CD4-positive, CD25-positive, alpha-beta regulatory T cell (primary cell): ENCODE results near the gene PPP2R1A. TPM values are rescaled to one million over a fixed set of nuclear protein-coding genes. Genes with fewer than 3 reads are reported as not detected.
A peak's percentile ranks its signal among the peaks of the same experiment; 100 is the strongest.

ENCODE experiments used
- ATAC-seq, 2 donors: fragments of 150-1000 bp; cut with Tn5 transposase; one replicate each; pipeline ENCODE4 v1.10.0; 2021; ENCODE audit warnings: low read depth in 2 of 2, moderate number of reproducible peaks in 2 of 2, moderate library complexity in 1 of 2
- DNase-seq, 3 donors: peaks; one replicate each; pipeline versions ENCODE4 v3.0.0 to v3.0.0-alpha.2; 2012 to 2022; ENCODE audit warnings: mixed read lengths in 1 of 3
- H3K27ac ChIP-seq: one replicate; pipeline ENCODE4 v1.7.0; 2013; ENCODE audit warnings: mild to moderate bottlenecking, low read length; ENCODE audit not compliant: insufficient read depth, poor library complexity, severe bottlenecking
- H3K27me3 ChIP-seq: one replicate; pipeline ENCODE4 v1.7.0; 2013; ENCODE audit warnings: low read length; ENCODE audit not compliant: control insufficient read depth, insufficient read depth
- H3K36me3 ChIP-seq: one replicate; pipeline ENCODE4 v1.7.0; 2013; ENCODE audit warnings: mild to moderate bottlenecking, low read length, moderate library complexity; ENCODE audit not compliant: control insufficient read depth, insufficient read depth
- H3K4me1 ChIP-seq: 2 replicates; pipeline ENCODE4 v1.7.0; 2013; ENCODE audit warnings: mild to moderate bottlenecking, low read length; ENCODE audit not compliant: insufficient read depth, control insufficient read depth, poor library complexity, severe bottlenecking
- H3K4me3 ChIP-seq: one replicate; pipeline ENCODE4 v1.7.0; 2013; ENCODE audit warnings: low read depth, mild to moderate bottlenecking, low read length, moderate library complexity
- H3K9me3 ChIP-seq, 2 experiments: 1 replicate in 1 of 2; 2 replicates in 1 of 2; pipeline ENCODE4 v1.7.0; 2013; ENCODE audit warnings: low read length in 2 of 2, mild to moderate bottlenecking in 1 of 2, moderate library complexity in 1 of 2; ENCODE audit not compliant: control insufficient read depth in 2 of 2
- H3K27ac Mint-ChIP-seq, 3 donors: one replicate each; pipeline ENCODE4 v1.8.0; 2020 to 2022; ENCODE audit warnings: mild to moderate bottlenecking in 3 of 3, mixed read lengths in 3 of 3, moderate library complexity in 2 of 3
- H3K27me3 Mint-ChIP-seq: one replicate; pipeline ENCODE4 v1.8.0; 2022; ENCODE audit warnings: mild to moderate bottlenecking, mixed read lengths
- H3K36me3 Mint-ChIP-seq: one replicate; pipeline ENCODE4 v1.8.0; 2020; ENCODE audit warnings: mixed read lengths
- H3K4me1 Mint-ChIP-seq, 4 donors: one replicate each; pipeline ENCODE4 v1.8.0; 2020 to 2022; ENCODE audit warnings: mixed read lengths in 4 of 4, mild to moderate bottlenecking in 1 of 4
- H3K4me3 Mint-ChIP-seq, 4 donors: one replicate each; pipeline ENCODE4 v1.8.0; 2020 to 2022; ENCODE audit warnings: mild to moderate bottlenecking in 4 of 4, mixed read lengths in 4 of 4, moderate library complexity in 3 of 4
- H3K9me3 Mint-ChIP-seq, 7 donors: one replicate each; pipeline ENCODE4 v1.8.0; 2020 to 2022; ENCODE audit warnings: mixed read lengths in 7 of 7, mild to moderate bottlenecking in 3 of 7, moderate library complexity in 2 of 7
- polyA plus RNA-seq, 4 donors: library from polyadenylated mRNA; unstranded; fragments of 300-500 nt; fragmentation: Illumina TruSeq; gene quantifications; one replicate each; pipeline ENCODE4 v1.2.3, GENCODE V29; 2021
- total RNA-seq: library from RNA; stranded (reverse); gene quantifications from one replicate; pipeline ENCODE4 v1.2.3, GENCODE V29; 2022

The PPP2R1A gene
- total and polyA plus RNA-seq, 5 donors from 2014 or later: 170 to 212 (median 180) TPM

DNA sequence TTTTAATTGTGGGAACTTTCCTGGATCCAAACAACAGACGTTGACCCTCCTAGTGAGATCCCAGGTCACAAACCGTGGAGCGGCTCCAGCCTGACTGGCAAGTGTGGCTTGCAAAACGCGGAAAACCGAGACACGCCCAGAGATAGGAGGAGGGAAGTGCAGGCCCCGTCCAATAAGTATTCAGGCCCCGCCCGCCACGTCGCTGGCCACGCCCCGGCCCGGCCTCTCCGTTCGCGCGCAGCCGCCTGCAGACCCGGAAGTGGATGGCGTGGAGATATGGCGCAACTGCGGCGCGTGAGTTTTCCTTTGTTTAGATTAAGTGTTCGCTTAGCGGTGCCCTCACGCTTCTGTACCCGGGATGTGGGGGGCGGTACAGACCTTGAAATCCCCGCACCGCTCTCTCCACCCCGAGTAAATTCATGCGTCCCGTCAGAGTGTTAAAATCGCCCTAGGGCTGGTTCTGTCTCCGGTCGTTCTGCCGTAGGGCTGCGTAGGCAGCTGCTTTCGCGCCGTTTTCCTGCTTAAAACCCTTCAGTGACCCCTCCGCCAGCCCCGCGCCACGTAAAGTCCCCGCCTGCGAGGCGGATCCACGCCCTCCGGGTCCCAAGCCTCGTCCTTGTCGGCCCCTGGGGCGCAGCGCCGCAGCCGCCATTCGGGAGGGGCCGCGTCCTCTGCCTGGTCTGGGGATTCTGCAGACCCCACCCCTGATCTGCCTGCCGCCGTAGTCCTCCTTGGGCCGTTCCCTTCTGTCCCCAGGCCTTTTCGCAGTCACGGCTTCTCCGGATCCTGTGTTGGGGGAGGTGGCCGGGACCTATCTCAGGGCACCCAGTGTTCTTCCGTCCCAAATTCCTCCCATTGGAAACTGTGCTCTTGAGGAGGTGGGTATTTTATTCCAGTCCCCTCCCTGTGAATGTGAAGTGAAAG is 79.7 kb downstream of the PPP2R1A start, which contains the start of gene ZNF766:
ZNF766 (plus strand) TSS at position 250 of the 924 bp plus-strand sequence; CDS start at position 277, 27 bp downstream.
- H3K9me3 Mint-ChIP-seq: peaks cover 4 to 22% (median 15%) of the 10 kb centered on the region in 7 donors
- peaks cover 37% of the 10 kb centered on the region for H3K36me3 Mint-ChIP-seq
- H3K4me3 Mint-ChIP-seq: peak within 1 kb of the TSS; percentile 93 to 99 (median 98)
- H3K4me1 Mint-ChIP-seq: peaks cover 6 to 47% (median 28%) of the 10 kb centered on the region in 4 donors
- DNase-seq (peak; percentile 92 to 95 (median 95)), ATAC-seq (peak; percentile 99)
- Histone ChIP-seq H3K27me3 (no peaks in the 10 kb centered on the region), H3K36me3 (peaks cover 28% of the 10 kb centered on the region), H3K4me1 (peaks cover 19% of the 10 kb centered on the region), H3K27ac (peak within 1 kb of the TSS; percentile 93), H3K4me3 (peak within 1 kb of the TSS; percentile 95), H3K9me3 (peaks cover 14 to 27% of the 10 kb centered on the region in 2 experiments)
- H3K27me3 Mint-ChIP-seq: no peaks in the 10 kb centered on the region
- H3K27ac Mint-ChIP-seq: peak within 1 kb of the TSS; percentile 90 to 97 (median 97)

- peak in 2 of 3 donors; percentile 22 to 56 for DNase-seq
- Mint-ChIP-seq H3K4me3 (peak overlapping the region; percentile 93 to 99 (median 98)), H3K27ac (peak overlapping the region; percentile 90 to 97 (median 97)), H3K27me3 (no peaks in the 10 kb centered on the region), H3K4me1 (peaks cover 6 to 51% (median 29%) of the 10 kb centered on the region in 4 donors), H3K36me3 (peaks cover 42% of the 10 kb centered on the region), H3K9me3 (peaks cover 2 to 25% (median 18%) of the 10 kb centered on the region in 7 donors)
- H3K27ac ChIP-seq: peak overlapping the region; percentile 93
- no peaks in the 10 kb centered on the region for H3K27me3 ChIP-seq
- ATAC-seq: no peak
- peak overlapping the region; percentile 95 for H3K4me3 ChIP-seq
- H3K36me3 ChIP-seq: peaks cover 31% of the 10 kb centered on the region
- peaks cover 14 to 34% of the 10 kb centered on the region in 2 experiments for H3K9me3 ChIP-seq
- H3K4me1 ChIP-seq: peaks cover 19% of the 10 kb centered on the region
Observed at GRCh38 chr19:52270266-52270885, 80.5 kb downstream of the PPP2R1A start.

- Histone ChIP-seq H3K4me1 (peaks cover 19% of the 10 kb centered on the region), H3K36me3 (peaks cover 43% of the 10 kb centered on the region), H3K4me3 (no peak overlapping the region), H3K9me3 (peaks cover 31 to 64% of the 10 kb centered on the region in 2 experiments), H3K27me3 (no peaks in the 10 kb centered on the region), H3K27ac (no peak overlapping the region)
- peaks cover 6 to 76% (median 29%) of the 10 kb centered on the region in 4 donors for H3K4me1 Mint-ChIP-seq
- H3K36me3 Mint-ChIP-seq: peaks cover 60% of the 10 kb centered on the region
- peak overlapping the region in 3 of 4 donors; percentile 72 to 80 (median 74) for H3K4me3 Mint-ChIP-seq
- H3K9me3 Mint-ChIP-seq: peaks cover 2 to 49% (median 21%) of the 10 kb centered on the region in 7 donors
- ATAC-seq: no peak
- peak overlapping the region in 1 of 3 donors; percentile 71 for H3K27ac Mint-ChIP-seq
- H3K27me3 Mint-ChIP-seq: no peaks in the 10 kb centered on the region
- DNase-seq: no peak
Observed at GRCh38 chr19:52273301-52273700, 83.4 kb downstream of the PPP2R1A start.

GRCh38 chr19:52274191-52274590 is 84.3 kb downstream of the PPP2R1A start:
- Histone ChIP-seq H3K4me1 (peaks cover 15% of the 10 kb centered on the region), H3K36me3 (peaks cover 46% of the 10 kb centered on the region), H3K4me3 (no peak overlapping the region), H3K27ac (no peak overlapping the region), H3K9me3 (peaks cover 32 to 73% of the 10 kb centered on the region in 2 experiments), H3K27me3 (no peaks in the 10 kb centered on the region)
- Mint-ChIP-seq H3K9me3 (peaks cover 2 to 58% (median 26%) of the 10 kb centered on the region in 7 donors), H3K27ac (no peak overlapping the region), H3K27me3 (no peaks in the 10 kb centered on the region), H3K36me3 (peaks cover 69% of the 10 kb centered on the region), H3K4me3 (peak overlapping the region in 2 of 4 donors; percentile 66 to 74), H3K4me1 (peaks cover 6 to 79% (median 33%) of the 10 kb centered on the region in 4 donors)
- no peak for ATAC-seq
- no peak for DNase-seq

DNA sequence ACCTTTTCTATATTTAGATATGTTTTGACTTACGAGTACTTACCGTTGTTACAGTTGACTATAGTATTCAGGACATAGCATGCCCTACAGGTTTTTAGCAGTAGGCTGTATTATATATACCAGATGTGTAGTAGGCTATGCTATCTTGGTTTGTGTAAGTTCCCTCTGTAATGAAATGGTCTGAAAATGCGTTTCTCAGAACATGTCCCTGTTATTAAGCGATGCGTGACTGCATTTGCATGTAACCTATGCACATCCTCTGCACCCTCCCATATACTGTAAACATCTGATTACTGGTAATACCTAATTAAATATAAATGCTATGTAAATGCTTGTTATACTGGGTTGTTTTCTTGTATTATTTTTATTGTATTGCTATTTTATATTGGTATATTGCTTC is 86.1 kb downstream of the PPP2R1A start:
- ATAC-seq (no peak), DNase-seq (no peak)
- H3K9me3 ChIP-seq: peaks cover 43 to 84% of the 10 kb centered on the region in 2 experiments
- Mint-ChIP-seq H3K9me3 (peaks cover 2 to 65% (median 27%) of the 10 kb centered on the region in 7 donors), H3K27ac (no peak overlapping the region), H3K27me3 (no peaks in the 10 kb centered on the region), H3K36me3 (peaks cover 62% of the 10 kb centered on the region), H3K4me3 (no peak overlapping the region), H3K4me1 (peaks cover 0 to 68% (median 22%) of the 10 kb centered on the region in 4 donors)
- no peaks in the 10 kb centered on the region for H3K27me3 ChIP-seq
- no peak overlapping the region for H3K27ac ChIP-seq
- H3K4me1 ChIP-seq: peaks cover 6% of the 10 kb centered on the region
- peak overlapping the region; percentile 26 for H3K4me3 ChIP-seq
- H3K36me3 ChIP-seq: peaks cover 56% of the 10 kb centered on the region

DNA sequence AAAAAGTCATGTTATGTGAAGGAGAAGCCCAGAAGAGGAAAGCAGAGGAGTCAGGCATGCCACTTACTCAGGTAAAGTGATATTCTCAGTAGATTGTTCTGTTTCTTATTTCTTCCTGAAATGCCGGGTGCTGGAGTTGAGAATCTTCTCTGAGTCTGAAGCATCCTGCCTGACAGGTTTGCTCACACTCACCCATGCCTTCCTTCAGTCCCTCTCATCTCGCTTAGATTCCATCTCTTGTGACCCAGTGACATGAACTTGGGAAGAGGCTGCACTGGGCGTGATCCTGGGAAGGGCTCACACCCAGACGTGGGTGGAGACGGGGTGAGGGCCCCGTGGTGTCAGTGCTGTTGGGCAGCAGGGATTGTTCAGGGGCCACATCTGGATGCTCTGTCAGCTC is 87.6 kb downstream of the PPP2R1A start:
- peaks cover 54 to 93% of the 10 kb centered on the region in 2 experiments for H3K9me3 ChIP-seq
- Mint-ChIP-seq H3K36me3 (peaks cover 64% of the 10 kb centered on the region), H3K27me3 (no peaks in the 10 kb centered on the region), H3K4me1 (peaks cover 0 to 61% (median 16%) of the 10 kb centered on the region in 4 donors), H3K4me3 (no peak overlapping the region), H3K27ac (peak overlapping the region in 1 of 3 donors; percentile 60), H3K9me3 (peaks cover 3 to 72% (median 31%) of the 10 kb centered on the region in 7 donors)
- DNase-seq (no peak), ATAC-seq (no peak)
- H3K27ac ChIP-seq: no peak overlapping the region
- H3K4me1 ChIP-seq: no peaks in the 10 kb centered on the region
- H3K36me3 ChIP-seq: peaks cover 62% of the 10 kb centered on the region
- no peak overlapping the region for H3K4me3 ChIP-seq
- no peaks in the 10 kb centered on the region for H3K27me3 ChIP-seq
